ENCODE data around the gene ODC1.

ODC1 gene

GRCh38 chr2:10427618-10427949, 20.5 kb downstream of the ODC1 start:
- no peak overlapping the region for H3K4me3 ChIP-seq (ENCODE audit: low read depth, low read length)
- no peak for TF ChIP-seq CTCF (IDR thresholded peaks at IDR 0.05; ENCODE audit: borderline replicate concordance, insufficient read depth, low read depth, low read length)

GRCh38 chr2:10426726-10427617, 21.2 kb downstream of the ODC1 start:
- no peak for TF ChIP-seq CTCF (IDR thresholded peaks at IDR 0.05; ENCODE audit: borderline replicate concordance, insufficient read depth, low read depth, low read length)
- H3K4me3 ChIP-seq (ENCODE audit: low read depth, low read length): no peak overlapping the region

GRCh38 chr2:10425699-10426098, 22.4 kb downstream of the ODC1 start:
- no peak for TF ChIP-seq CTCF (IDR thresholded peaks at IDR 0.05; ENCODE audit: borderline replicate concordance, insufficient read depth, low read depth, low read length)
- H3K4me3 ChIP-seq (ENCODE audit: low read depth, low read length): no peak overlapping the region

GRCh38 chr2:10424916-10425505, 23.1 kb downstream of the ODC1 start:
- no peak for TF ChIP-seq CTCF (IDR thresholded peaks at IDR 0.05; ENCODE audit: borderline replicate concordance, insufficient read depth, low read depth, low read length)
- H3K4me3 ChIP-seq (ENCODE audit: low read depth, low read length): no peak overlapping the region

GRCh38 chr2:10424051-10424450, 24.1 kb downstream of the ODC1 start:
- no peak overlapping the region for H3K4me3 ChIP-seq (ENCODE audit: low read depth, low read length)
- TF ChIP-seq CTCF (IDR thresholded peaks at IDR 0.05; ENCODE audit: borderline replicate concordance, insufficient read depth, low read depth, low read length): no peak

GRCh38 chr2:10423400-10423774, 24.7 kb downstream of the ODC1 start:
- no peak overlapping the region for H3K4me3 ChIP-seq (ENCODE audit: low read depth, low read length)
- TF ChIP-seq CTCF (IDR thresholded peaks at IDR 0.05; ENCODE audit: borderline replicate concordance, insufficient read depth, low read depth, low read length): no peak
